HepG2 (cell line): Measurements from ENCODE around the gene TNNI3K. TPM values are rescaled to one million over a fixed set of nuclear protein-coding genes. Genes with fewer than 3 reads are reported as not detected.

Source experiments
- ATAC-seq: fragments of 200-7000 bp; cut with Tn5 transposase; 3 replicates; pipeline ENCODE4 v1.9.1; 2020; ENCODE audit warnings: mild to moderate bottlenecking, moderate library complexity
- BruUV-seq: library from RNA; stranded (reverse); fragments of 400-500 nt; replicated peaks from 2 replicates; lab custom pipeline; 2021; lab: Mats Ljungman, UMichigan
- CTCF ChIA-PET: fragments of 300-600 bp; formaldehyde crosslinking; extraction: SDS; loops from one replicate; lab custom pipeline; 2021; ENCODE audit warnings: low total read pairs, inconsistent platforms, low intra/inter-chr PET ratio; lab: Yijun Ruan, JAX
- POLR2A ChIA-PET: fragments of 350-600 bp; sonication (Branson Sonifier 250); formaldehyde crosslinking; loops from one replicate; lab custom pipeline; 2020; ENCODE audit warnings: antibody characterized with exemption, inconsistent platforms; lab: Yijun Ruan, JAX
- DNase-seq: peaks from one replicate; pipeline ENCODE4 v3.0.0-alpha.2; 2015; ENCODE audit warnings: low spot score
- FAIRE-seq: peaks from 3 replicates; lab custom pipeline; 2011; peaks lifted over from hg19 to GRCh38; lab: Jason Lieb, UNC
- H2AFZ ChIP-seq: one replicate; pipeline ENCODE4 v1.6.1; 2011; ENCODE audit warnings: low read length, inconsistent platforms
- H3K27ac ChIP-seq: fragments of 300-600 bp; 3 replicates; pipeline ENCODE4 v1.8.0; 2011; ENCODE audit warnings: mixed run types, mild to moderate bottlenecking, mixed read lengths, low read length, inconsistent platforms; ENCODE audit not compliant: insufficient read depth; ENCODE audit errors: extremely low read length
- H3K27me3 ChIP-seq, 2 experiments: fragments of 200-600 bp in 1 of 2; 2 replicates in 1 of 2; 3 replicates in 1 of 2; pipeline versions ENCODE4 v1.6.0 to v1.8.0; 2011; ENCODE audit warnings: low read length in 2 of 2, mild to moderate bottlenecking in 2 of 2, moderate library complexity in 2 of 2, inconsistent platforms in 1 of 2; ENCODE audit not compliant: insufficient read depth in 2 of 2, control insufficient read depth in 1 of 2
- H3K36me3 ChIP-seq, 2 experiments: fragments of 200-600 bp in 1 of 2; replicated peaks in 1 of 2; 2 replicates in 1 of 2; 3 replicates in 1 of 2; pipeline versions ENCODE4 v1.5.1 to v1.8.0; 2011; ENCODE audit warnings: low read length in 2 of 2, inconsistent platforms in 1 of 2; ENCODE audit not compliant: insufficient read depth in 2 of 2, control insufficient read depth in 1 of 2
- H3K4me1 ChIP-seq: 2 replicates; pipeline ENCODE4 v1.5.1; 2012; ENCODE audit warnings: low read length, inconsistent platforms; ENCODE audit not compliant: insufficient read depth
- H3K4me2 ChIP-seq: 2 replicates; pipeline ENCODE4 v1.6.0; 2011; ENCODE audit warnings: low read depth, low read length, inconsistent platforms
- H3K4me3 ChIP-seq, 3 experiments: fragments of 200-600 bp in 1 of 3; sonication (generic), shearing (Covaris generic) in 1 of 3; replicated peaks in 1 of 3; 2 replicates each; pipeline ENCODE4 v1.5.1; 2011 to 2016; ENCODE audit warnings: low read length in 3 of 3, inconsistent platforms in 2 of 3, low read depth in 2 of 3, mild to moderate bottlenecking in 2 of 3, control low read depth in 1 of 3, mixed read lengths in 1 of 3; ENCODE audit not compliant: insufficient read depth in 1 of 3
- H3K79me2 ChIP-seq: one replicate; pipeline ENCODE4 v1.6.1; 2011; ENCODE audit warnings: low read length, inconsistent platforms; ENCODE audit not compliant: insufficient read depth
- H3K9ac ChIP-seq: 2 replicates; pipeline ENCODE4 v1.6.0; 2011; ENCODE audit warnings: mild to moderate bottlenecking, low read depth, low read length, inconsistent platforms; ENCODE audit not compliant: insufficient read depth
- H3K9me3 ChIP-seq: 2 replicates; pipeline ENCODE4 v1.5.1; 2012; ENCODE audit warnings: mild to moderate bottlenecking, low read length
- H4K20me1 ChIP-seq: 2 replicates; pipeline ENCODE4 v1.6.0; 2011; ENCODE audit warnings: inconsistent platforms, mild to moderate bottlenecking, low read length, moderate library complexity; ENCODE audit not compliant: insufficient read depth
- ELF4 ChIP-seq: sonication (generic); formaldehyde crosslinking; IDR thresholded peaks from 2 replicates; pipeline ENCODE4 v1.5.0; 2020; ENCODE audit warnings: missing genetic modification reagents, mild to moderate bottlenecking, moderate library complexity, borderline replicate concordance
- GATAD1 ChIP-seq: IDR thresholded peaks from 2 replicates; pipeline ENCODE4 v1.6.1; 2016; ENCODE audit warnings: missing genetic modification reagents, missing compliant biosample characterization
- HMGXB3 ChIP-seq: sonication (generic); formaldehyde crosslinking; IDR thresholded peaks from 2 replicates; pipeline ENCODE4 v1.4.0; 2020; ENCODE audit warnings: missing genetic modification reagents, borderline replicate concordance
- HOXA3 ChIP-seq: sonication (generic); formaldehyde crosslinking; IDR thresholded peaks from 2 replicates; pipeline ENCODE4 v1.5.0; 2020; ENCODE audit warnings: missing genetic modification reagents
- JARID2 ChIP-seq: sonication (generic); formaldehyde crosslinking; IDR thresholded peaks from 2 replicates; pipeline ENCODE4 v1.8.1; 2023; ENCODE audit warnings: missing genetic modification reagents, inconsistent platforms; ENCODE audit not compliant: insufficient replicate concordance
- KDM3A ChIP-seq: IDR thresholded peaks from 2 replicates; pipeline ENCODE4 v1.6.1; 2018; ENCODE audit warnings: low read depth, missing compliant biosample characterization
- MAFG ChIP-seq: sonication (generic); formaldehyde crosslinking; IDR thresholded peaks from 2 replicates; pipeline ENCODE4 v1.5.1; 2020; ENCODE audit warnings: mild to moderate bottlenecking, missing genetic modification reagents
- NAIF1 ChIP-seq: sonication (generic); formaldehyde crosslinking; IDR thresholded peaks from 2 replicates; pipeline ENCODE4 v1.5.0; 2020; ENCODE audit warnings: mild to moderate bottlenecking, missing genetic modification reagents, borderline replicate concordance
- NFIB ChIP-seq: sonication (generic); formaldehyde crosslinking; IDR thresholded peaks from 2 replicates; pipeline ENCODE4 v1.9.0; 2021; ENCODE audit warnings: missing genetic modification reagents, mild to moderate bottlenecking, borderline replicate concordance
- POLR2A ChIP-seq, 2 experiments: IDR thresholded peaks; 2 replicates each; pipeline ENCODE4 v1.6.1; 2011; ENCODE audit warnings: low read depth in 2 of 2, low read length in 2 of 2, mild to moderate bottlenecking in 1 of 2, moderate library complexity in 1 of 2; ENCODE audit not compliant: insufficient read depth in 1 of 2
- ZC3H13 ChIP-seq: sonication (generic); formaldehyde crosslinking; IDR thresholded peaks from 2 replicates; pipeline ENCODE4 v1.8.1; 2023; ENCODE audit warnings: mild to moderate bottlenecking, missing genetic modification reagents, moderate library complexity
- ZNF431 ChIP-seq: sonication (generic); formaldehyde crosslinking; IDR thresholded peaks from 2 replicates; pipeline ENCODE4 v1.9.0; 2022; ENCODE audit warnings: missing genetic modification reagents, low read depth, mild to moderate bottlenecking, borderline replicate concordance
- ZNF549 ChIP-seq: sonication (generic); formaldehyde crosslinking; IDR thresholded peaks from 2 replicates; pipeline ENCODE4 v1.5.0; 2020; ENCODE audit warnings: missing genetic modification reagents
- ZNF567 ChIP-seq: sonication (generic); formaldehyde crosslinking; IDR thresholded peaks from 2 replicates; pipeline ENCODE4 v1.8.1; 2023; ENCODE audit warnings: mild to moderate bottlenecking, missing genetic modification reagents, borderline replicate concordance
- ZNF709 ChIP-seq: sonication (generic); formaldehyde crosslinking; IDR thresholded peaks from 2 replicates; pipeline ENCODE4 v1.5.0; 2020; ENCODE audit warnings: mild to moderate bottlenecking, missing genetic modification reagents
- in situ Hi-C: cut with HindIII; loops from 2 replicates; pipeline ENCODE4 v1.10.0; 2017; ENCODE audit warnings: low pct_unique_long_range_greater_than_20kb; ENCODE audit not compliant: extremely low pct_ligation_motif_present
- intact Hi-C: fragments of 100-400 bp; cut with micrococcal nuclease; formaldehyde crosslinking; loops from one replicate; pipeline ENCODE4 v1.10.0; 2022; ENCODE audit not compliant: unreplicated experiment
- polyA plus RNA-seq, 8 experiments: library from polyadenylated mRNA; depleted of rRNA in 3 of 8; stranded (reverse) in 7 of 8; unstranded in 1 of 8; fragments of >200 nt; fragmentation: Illumina TruSeq in 4 of 8; extraction: Trizol in 4 of 8; gene quantifications; 2 replicates each; pipeline versions ENCODE4 v1.2.1 to v1.2.3, GENCODE V29; 2011 to 2016; ENCODE audit warnings: low read depth in 4 of 8, missing spikeins in 1 of 8, mixed read lengths in 1 of 8; ENCODE audit not compliant: insufficient read depth in 1 of 8
- total RNA-seq, 5 experiments: library from RNA; depleted of rRNA; stranded (reverse); fragments of >200 nt; fragmentation: Illumina TruSeq; extraction: Trizol; gene quantifications; 2 replicates each; pipeline ENCODE4 v1.2.3, GENCODE V29; 2016; ENCODE audit warnings: low read depth in 1 of 5
- TF ChIP-seq, protein P1 (sequence below): IDR thresholded peaks from 2 replicates; pipeline ENCODE4 v1.6.1; 2018; ENCODE audit warnings: missing genetic modification reagents
- TF ChIP-seq, protein P2 (sequence below): sonication (generic); formaldehyde crosslinking; IDR thresholded peaks from 2 replicates; pipeline ENCODE4 v1.4.0; 2020; ENCODE audit warnings: mild to moderate bottlenecking, missing genetic modification reagents

Gene TNNI3K
- total and polyA plus RNA-seq, 2 of the 13 experiments (the other 11 are each of a cell fraction or from before 2014, with no cell fraction given), result 1.1 TPM; not detected in 1

DNA sequence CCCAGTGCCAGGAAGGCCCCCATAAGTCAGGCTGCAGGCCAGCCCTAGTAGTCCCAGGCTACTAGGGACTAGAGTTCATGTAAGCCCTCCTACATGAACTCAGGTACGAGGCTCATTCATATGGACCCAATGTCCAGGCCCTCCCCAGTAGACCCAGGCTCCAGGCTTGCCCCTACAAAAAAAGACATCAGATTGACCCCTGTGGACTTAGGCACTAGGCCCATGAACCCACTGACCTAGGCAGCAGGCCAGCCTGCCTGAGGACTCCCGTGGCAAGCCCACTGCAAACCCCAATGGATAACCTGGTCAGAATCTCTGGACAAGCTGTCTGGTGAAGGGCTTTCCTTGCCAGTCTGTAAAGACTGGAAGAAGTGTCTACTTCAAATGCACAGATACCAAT lies 51.2 kb downstream of the TNNI3K start (continued):
- TF ChIP-seq HMGXB3 (CRISPR knock-in tag) (no peak), POLR2A (IDR thresholded peaks at IDR 0.05; ENCODE audit: insufficient read depth in 1 of 2, low read depth in 2 of 2, low read length in 2 of 2) (no peak), KDM3A (CRISPR knock-in tag) (no peak), GATAD1 (CRISPR knock-in tag) (no peak), MAFG (CRISPR knock-in tag) (no peak), ZNF709 (CRISPR knock-in tag) (no peak)
- TF ChIP-seq, protein P1, sequence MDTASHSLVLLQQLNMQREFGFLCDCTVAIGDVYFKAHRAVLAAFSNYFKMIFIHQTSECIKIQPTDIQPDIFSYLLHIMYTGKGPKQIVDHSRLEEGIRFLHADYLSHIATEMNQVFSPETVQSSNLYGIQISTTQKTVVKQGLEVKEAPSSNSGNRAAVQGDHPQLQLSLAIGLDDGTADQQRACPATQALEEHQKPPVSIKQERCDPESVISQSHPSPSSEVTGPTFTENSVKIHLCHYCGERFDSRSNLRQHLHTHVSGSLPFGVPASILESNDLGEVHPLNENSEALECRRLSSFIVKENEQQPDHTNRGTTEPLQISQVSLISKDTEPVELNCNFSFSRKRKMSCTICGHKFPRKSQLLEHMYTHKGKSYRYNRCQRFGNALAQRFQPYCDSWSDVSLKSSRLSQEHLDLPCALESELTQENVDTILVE (CRISPR knock-in tag), result no peak
- TF ChIP-seq, protein P2, sequence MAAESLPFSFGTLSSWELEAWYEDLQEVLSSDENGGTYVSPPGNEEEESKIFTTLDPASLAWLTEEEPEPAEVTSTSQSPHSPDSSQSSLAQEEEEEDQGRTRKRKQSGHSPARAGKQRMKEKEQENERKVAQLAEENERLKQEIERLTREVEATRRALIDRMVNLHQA, result no peak

DNA sequence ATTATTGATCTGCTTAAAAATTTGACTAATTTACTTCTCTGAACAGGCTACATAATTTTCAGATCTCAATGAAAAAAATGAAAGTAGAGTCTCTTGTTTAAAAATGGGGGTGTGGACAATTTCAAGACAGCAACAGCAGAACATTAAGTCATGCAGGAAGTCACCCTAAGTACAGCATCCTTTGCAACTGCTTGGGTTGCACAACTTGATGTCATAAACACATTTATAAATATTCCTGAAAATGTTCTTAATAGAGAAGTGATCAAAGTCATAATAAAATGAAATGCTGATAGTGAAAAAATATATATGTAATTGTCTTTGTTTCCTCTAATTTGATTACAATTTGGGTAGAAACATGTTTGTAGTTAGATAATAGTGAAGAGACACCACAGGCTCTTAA lies 79.3 kb downstream of the TNNI3K start:
- FAIRE-seq, result no peak
- CTCF ChIA-PET, result no interaction called here
- no peak overlapping the region for H3K27ac ChIP-seq
- H3K27me3 ChIP-seq, result no peaks in the 10 kb centered on the region
- no peak overlapping the region for H3K9ac ChIP-seq
- intact Hi-C loops (no loop called here), in situ Hi-C loops (no loop called here)
- no peak for DNase-seq
- TF ChIP-seq JARID2 (CRISPR knock-in tag), result no peak
- TF ChIP-seq ZNF549 (CRISPR knock-in tag), result no peak
- TF ChIP-seq HOXA3 (CRISPR knock-in tag), result no peak
- TF ChIP-seq ZNF431 (CRISPR knock-in tag), result no peak
- TF ChIP-seq ZNF567, result no peak
- no peak for TF ChIP-seq NFIB (CRISPR knock-in tag)
- no peak for TF ChIP-seq NAIF1
- TF ChIP-seq ELF4, result no peak
- TF ChIP-seq ZC3H13 (CRISPR knock-in tag), result no peak
- POLR2A ChIA-PET, result no interaction called here
- no TSS peak for BruUV-seq
- no peaks in the 10 kb centered on the region for H3K4me1 ChIP-seq
- H3K79me2 ChIP-seq, result no peaks in the 10 kb centered on the region
- no peak overlapping the region for H2AFZ ChIP-seq
- H3K4me2 ChIP-seq, result no peak overlapping the region
- H3K36me3 ChIP-seq, result no peaks in the 10 kb centered on the region
- H3K4me3 ChIP-seq, result no peak overlapping the region
- no peaks in the 10 kb centered on the region for H4K20me1 ChIP-seq
- no peaks in the 10 kb centered on the region for H3K9me3 ChIP-seq
- ATAC-seq, result no peak
